Large intestine (tissue), 3 donors: ENCODE measurements around the gene TAF1B. TPM values are rescaled to one million over a fixed set of nuclear protein-coding genes. Genes with fewer than 3 reads are reported as not detected.
"Not testable (repeated sequence)": the region's sequence is repeated elsewhere in the genome, so short reads cannot be mapped to it uniquely, and the experiment has no call there.

ENCODE experiments used
- DNase-seq, 2 donors: peaks; one replicate each; pipeline versions ENCODE4 v3.0.0 to v3.0.0-alpha.2; 2013
- H3K27ac ChIP-seq: one replicate; pipeline ENCODE4 v1.5.1; 2013; ENCODE audit warnings: low read length
- H3K27me3 ChIP-seq: 2 replicates; pipeline ENCODE4 v1.6.1; 2013; ENCODE audit warnings: low read length; ENCODE audit not compliant: control insufficient read depth, insufficient read depth
- H3K36me3 ChIP-seq: 2 replicates; pipeline ENCODE4 v1.6.1; 2013; ENCODE audit warnings: low read length; ENCODE audit not compliant: control insufficient read depth, insufficient read depth
- H3K4me1 ChIP-seq: one replicate; pipeline ENCODE4 v1.6.1; 2013; ENCODE audit warnings: low read length; ENCODE audit not compliant: control insufficient read depth, insufficient read depth
- H3K4me3 ChIP-seq: one replicate; pipeline ENCODE4 v1.5.1; 2013; ENCODE audit warnings: low read length
- H3K9me3 ChIP-seq: one replicate; pipeline ENCODE4 v1.6.1; 2013; ENCODE audit warnings: mild to moderate bottlenecking, low read depth, low read length, moderate library complexity; ENCODE audit not compliant: control insufficient read depth
- WGBS: methylation state at CpG from one replicate; pipeline ENCODE4 v1.1.5; 2013; ENCODE audit warnings: low lambda C conversion rate; ENCODE audit not compliant: insufficient coverage; 5-methylcytosine and 5-hydroxymethylcytosine counted together
- polyA plus RNA-seq: library from polyadenylated mRNA; unstranded; fragments of 120-200 nt; gene quantifications from one replicate; pipeline ENCODE4 v1.2.1, GENCODE V29; 2013

Gene TAF1B
- polyA plus RNA-seq, 1 donor, result 12.0 TPM

GRCh38 chr2:9852881-9853280 lies 9.6 kb downstream of the TAF1B start:
- H3K36me3 ChIP-seq, result peaks cover 51% of the 10 kb centered on the region
- H3K4me1 ChIP-seq, result no peaks in the 10 kb centered on the region
- WGBS, result no CpG with 5 or more reads among the region's 2 CpGs
- no peak for DNase-seq
- H3K4me3 ChIP-seq, result no peak overlapping the region
- no peaks in the 10 kb centered on the region for H3K27me3 ChIP-seq
- no peaks in the 10 kb centered on the region for H3K9me3 ChIP-seq
- no peak overlapping the region for H3K27ac ChIP-seq

GRCh38 chr2:9857814-9858729 lies 14.8 kb downstream of the TAF1B start:
- no peak overlapping the region for H3K4me3 ChIP-seq
- no peaks in the 10 kb centered on the region for H3K4me1 ChIP-seq
- no peak for DNase-seq
- H3K27me3 ChIP-seq, result no peaks in the 10 kb centered on the region
- WGBS, result no CpG with 5 or more reads among the region's 7 CpGs
- peaks cover 16% of the 10 kb centered on the region for H3K9me3 ChIP-seq
- H3K27ac ChIP-seq, result no peak overlapping the region
- peaks cover 43% of the 10 kb centered on the region for H3K36me3 ChIP-seq

GRCh38 chr2:9858730-9859068 lies 15.4 kb downstream of the TAF1B start:
- H3K36me3 ChIP-seq, result peaks cover 37% of the 10 kb centered on the region
- peaks cover 16% of the 10 kb centered on the region for H3K9me3 ChIP-seq
- H3K27ac ChIP-seq, result no peak overlapping the region
- no peaks in the 10 kb centered on the region for H3K27me3 ChIP-seq
- no peak overlapping the region for H3K4me3 ChIP-seq
- H3K4me1 ChIP-seq, result no peaks in the 10 kb centered on the region
- no peak for DNase-seq
- 100% methylated on average over 2 of the region's 5 CpGs for WGBS

GRCh38 chr2:9860922-9861580 lies 17.8 kb downstream of the TAF1B start:
- not testable (repeated sequence) for DNase-seq, H3K27ac ChIP-seq, H3K27me3 ChIP-seq, H3K4me1 ChIP-seq, H3K4me3 ChIP-seq
- WGBS, result no CpG with 5 or more reads among the region's 21 CpGs
- H3K36me3 ChIP-seq, result peaks cover 23% of the 10 kb centered on the region
- peaks cover 16% of the 10 kb centered on the region for H3K9me3 ChIP-seq

DNA sequence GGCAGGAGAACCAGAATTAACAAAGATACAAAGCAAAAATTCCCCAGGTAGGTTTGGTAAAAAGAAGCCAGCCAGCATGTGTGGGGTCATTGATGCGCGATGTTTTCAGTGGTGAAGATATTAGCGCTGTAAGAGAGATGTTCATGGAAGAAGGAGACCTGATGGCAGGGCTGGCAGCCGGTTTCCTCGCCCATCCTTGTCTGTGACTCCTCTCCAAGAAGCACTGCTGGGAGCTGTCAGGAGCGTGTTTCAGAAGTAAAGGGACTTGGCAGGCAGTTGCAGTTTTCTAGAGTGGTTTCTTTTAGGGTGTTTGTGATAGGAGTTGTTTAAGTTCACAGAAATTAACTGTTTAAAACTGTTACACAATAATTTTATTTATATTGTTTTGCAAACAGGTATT lies 24.6 kb downstream of the TAF1B start:
- Histone ChIP-seq H3K4me3 (no peak overlapping the region), H3K27me3 (no peaks in the 10 kb centered on the region), H3K27ac (no peak overlapping the region), H3K9me3 (no peaks in the 10 kb centered on the region), H3K4me1 (no peaks in the 10 kb centered on the region), H3K36me3 (peaks cover 13% of the 10 kb centered on the region)
- WGBS, result 96% methylated on average over 3 of the region's 6 CpGs
- no peak for DNase-seq

DNA sequence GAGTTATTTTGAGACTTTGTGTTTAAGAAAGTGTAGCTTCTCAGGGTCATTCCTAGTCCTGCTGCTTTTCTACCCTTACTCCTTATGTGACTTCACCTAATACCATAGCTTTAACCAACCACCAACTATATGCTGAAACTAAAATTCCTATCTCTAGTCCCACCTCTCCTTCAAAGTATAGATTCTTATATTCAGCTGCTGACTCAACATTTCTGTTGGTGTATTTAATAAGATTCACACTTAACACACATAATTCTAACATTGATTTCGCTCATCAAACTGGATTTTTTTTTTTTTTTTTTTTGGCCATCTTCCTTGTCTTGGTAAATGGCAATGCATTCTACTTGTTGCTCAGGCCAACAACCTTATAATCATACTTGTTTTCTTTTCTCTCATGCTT lies 30.1 kb downstream of the TAF1B start:
- peaks cover 42% of the 10 kb centered on the region for H3K36me3 ChIP-seq
- no CpG with 5 or more reads among the region's 1 CpG for WGBS

DNA sequence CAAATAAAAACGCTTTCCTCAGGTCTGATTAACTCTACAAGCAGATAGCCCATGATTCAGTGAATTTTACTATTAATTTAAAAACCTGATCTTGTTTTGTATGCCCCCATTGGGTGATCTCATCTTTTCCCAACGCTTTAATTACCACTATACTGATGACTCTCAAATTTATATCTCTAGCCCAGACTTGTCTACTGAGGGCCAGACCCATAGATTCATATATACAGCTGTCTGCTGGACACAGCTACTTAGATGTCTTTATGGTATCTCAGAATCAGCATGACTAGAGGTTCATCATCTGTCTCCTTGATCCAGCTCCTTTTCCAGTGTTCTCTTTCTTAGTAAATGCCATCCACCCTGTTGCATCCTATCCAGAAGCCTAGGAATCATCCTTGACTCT lies 33.8 kb downstream of the TAF1B start:
- Histone ChIP-seq H3K4me3 (no peak overlapping the region), H3K27me3 (no peaks in the 10 kb centered on the region), H3K36me3 (peaks cover 40% of the 10 kb centered on the region), H3K9me3 (no peaks in the 10 kb centered on the region), H3K27ac (no peak overlapping the region), H3K4me1 (no peaks in the 10 kb centered on the region)
- no peak for DNase-seq
- no CpG with 5 or more reads among the region's 2 CpGs for WGBS

More for the DNA sequence above, 30.1 kb downstream of the TAF1B start:
- no peak overlapping the region for H3K4me3 ChIP-seq
- H3K9me3 ChIP-seq, result no peaks in the 10 kb centered on the region
- no peaks in the 10 kb centered on the region for H3K27me3 ChIP-seq
- no peak overlapping the region for H3K27ac ChIP-seq
- no peaks in the 10 kb centered on the region for H3K4me1 ChIP-seq
- DNase-seq, result no peak

DNA sequence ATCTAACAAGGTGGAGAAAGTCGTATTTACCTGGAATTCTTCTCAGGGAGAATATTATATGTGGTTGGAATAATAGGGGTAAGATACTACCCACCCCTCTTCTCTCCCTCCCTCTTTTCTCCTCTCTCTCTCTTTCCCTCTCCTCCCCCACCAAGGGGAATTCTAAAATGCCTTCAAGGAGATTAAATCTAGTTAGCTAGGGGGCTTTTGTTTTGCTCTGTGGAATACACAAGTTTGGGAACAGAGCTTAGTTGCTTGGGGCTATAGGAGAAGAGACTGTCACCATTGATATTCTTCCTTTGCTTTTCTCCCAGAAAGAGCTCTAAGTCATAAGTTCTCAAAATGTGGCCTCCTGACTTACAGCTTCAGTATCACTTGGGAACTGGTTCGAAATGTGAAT lies 34.5 kb downstream of the TAF1B start:
- Histone ChIP-seq H3K27ac (no peak overlapping the region), H3K9me3 (no peaks in the 10 kb centered on the region), H3K4me1 (no peaks in the 10 kb centered on the region), H3K4me3 (no peak overlapping the region), H3K36me3 (peaks cover 40% of the 10 kb centered on the region), H3K27me3 (no peaks in the 10 kb centered on the region)
- DNase-seq, result no peak
- WGBS, result no CpG with 5 or more reads among the region's 2 CpGs

DNA sequence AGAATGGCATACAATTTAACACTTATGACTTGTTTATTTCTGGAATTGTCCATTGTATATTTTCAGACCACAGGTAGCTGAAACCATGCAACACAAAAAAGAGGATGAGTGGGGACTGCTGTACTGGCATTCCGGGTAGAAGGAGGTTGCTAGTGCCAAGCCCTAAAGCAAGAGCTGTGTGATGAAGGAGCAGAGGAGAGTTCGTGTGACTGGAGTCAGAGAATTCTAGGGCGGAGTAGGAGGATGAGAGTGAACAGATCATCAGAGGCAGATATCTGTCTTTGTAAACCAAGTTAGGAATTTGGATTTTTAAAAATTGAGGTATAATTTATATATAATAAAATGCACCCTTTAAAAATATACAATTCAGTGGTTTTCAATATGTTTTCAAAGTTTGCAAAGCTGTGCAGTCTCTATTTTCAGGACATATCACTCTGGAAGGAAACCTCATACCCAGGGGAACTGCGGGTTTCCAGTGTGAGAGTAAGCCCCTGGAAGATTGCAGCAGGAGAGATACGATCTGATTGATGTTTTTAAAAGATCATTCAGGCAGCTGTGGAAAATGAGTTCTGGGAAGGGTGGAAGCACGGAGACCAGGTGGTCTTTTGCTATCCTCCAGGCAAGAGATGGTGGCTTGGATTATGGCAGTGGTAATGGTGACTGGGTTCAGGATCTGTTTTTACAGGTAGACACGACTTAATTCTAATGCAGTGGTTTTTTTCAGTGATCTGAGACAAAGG lies 36.4 kb downstream of the TAF1B start:
- no peak for DNase-seq

GRCh38 chr2:9883897-9884296 lies 40.6 kb downstream of the TAF1B start:
- Histone ChIP-seq H3K36me3 (peaks cover 26% of the 10 kb centered on the region), H3K4me1 (no peaks in the 10 kb centered on the region)
- WGBS, result no CpG with 5 or more reads among the region's 17 CpGs

More for the DNA sequence above, 36.4 kb downstream of the TAF1B start:
- Histone ChIP-seq H3K36me3 (peaks cover 39% of the 10 kb centered on the region), H3K4me1 (no peaks in the 10 kb centered on the region), H3K9me3 (no peaks in the 10 kb centered on the region), H3K4me3 (no peak overlapping the region), H3K27me3 (no peaks in the 10 kb centered on the region), H3K27ac (no peak overlapping the region)
- WGBS, result 80% methylated on average over 2 of the region's 7 CpGs

More at GRCh38 chr2:9883897-9884296, 40.6 kb downstream of the TAF1B start:
- H3K27ac ChIP-seq, result no peak overlapping the region
- no peak overlapping the region for H3K4me3 ChIP-seq
- no peaks in the 10 kb centered on the region for H3K27me3 ChIP-seq
- peaks cover 3% of the 10 kb centered on the region for H3K9me3 ChIP-seq
- no peak for DNase-seq
